B cell (primary cell): Measurements from ENCODE around the gene CST7. TPM values are rescaled to one million over a fixed set of nuclear protein-coding genes. Genes with fewer than 3 reads are reported as not detected.

Source experiments
- ATAC-seq: fragments of 200-7000 bp; cut with Tn5 transposase; one replicate; pipeline ENCODE4 v1.10.0; 2021; ENCODE audit warnings: low read depth, mild to moderate bottlenecking, moderate number of reproducible peaks, moderate library complexity
- CTCF ChIA-PET: fragments of 350-600 bp; sonication (Branson Sonifier 250); formaldehyde crosslinking; loops from one replicate; lab custom pipeline; 2021; ENCODE audit warnings: antibody characterized with exemption, inconsistent platforms; lab: Charles Lee
- POLR2A ChIA-PET: fragments of 350-600 bp; sonication (Branson Sonifier 250); formaldehyde crosslinking; loops from one replicate; lab custom pipeline; 2021; ENCODE audit warnings: antibody characterized with exemption; lab: Charles Lee
- DNase-seq: peaks from one replicate; pipeline ENCODE4 v3.0.0; 2013
- H2AFZ ChIP-seq: 2 replicates; pipeline ENCODE4 v1.6.1; 2012; ENCODE audit warnings: mild to moderate bottlenecking, low read depth, low read length; ENCODE audit not compliant: insufficient read depth, poor library complexity, severe bottlenecking
- H3K27ac ChIP-seq, 2 donors: 1 replicate in 1 of 2; 2 replicates in 1 of 2; pipeline ENCODE4 v1.5.1; 2012 to 2013; ENCODE audit warnings: low read length in 2 of 2, mild to moderate bottlenecking in 2 of 2, moderate library complexity in 1 of 2
- H3K27me3 ChIP-seq, 4 experiments: fragments of 200-600 bp in 1 of 4; sonication (generic) in 1 of 4; replicated peaks in 1 of 4; 1 replicate in 2 of 4; 2 replicates in 2 of 4; pipeline versions ENCODE4 v1.6.1 to v1.7.0; 2013 to 2016; ENCODE audit warnings: low read length in 3 of 4, mild to moderate bottlenecking in 2 of 4, mixed read lengths in 1 of 4, moderate library complexity in 1 of 4; ENCODE audit not compliant: insufficient read depth in 4 of 4, control insufficient read depth in 3 of 4; ENCODE audit errors: control extremely low read depth in 1 of 4
- H3K36me3 ChIP-seq, 2 experiments: replicated peaks in 1 of 2; 1 replicate in 1 of 2; 2 replicates in 1 of 2; pipeline versions ENCODE4 v1.6.1 to v1.7.1; 2013; ENCODE audit warnings: low read length in 1 of 2; ENCODE audit not compliant: insufficient read depth in 2 of 2, control insufficient read depth in 1 of 2; ENCODE audit errors: control extremely low read depth in 1 of 2, extremely low read depth in 1 of 2
- H3K4me1 ChIP-seq, 2 donors: fragments of 200-600 bp in 1 of 2; sonication (generic) in 1 of 2; 1 replicate in 1 of 2; 2 replicates in 1 of 2; pipeline versions ENCODE4 v1.5.1 to v1.6.1; 2013 to 2017; ENCODE audit warnings: low read length in 2 of 2; ENCODE audit not compliant: control insufficient read depth in 2 of 2, insufficient read depth in 2 of 2
- H3K4me2 ChIP-seq: replicated peaks from 2 replicates; pipeline ENCODE3; 2012; ENCODE audit warnings: mild to moderate bottlenecking, low read depth, low read length; ENCODE audit not compliant: poor library complexity, severe bottlenecking
- H3K4me3 ChIP-seq, 5 experiments: fragments of 200-600 bp in 1 of 5; sonication (generic) in 1 of 5; 1 replicate in 3 of 5; 2 replicates in 2 of 5; pipeline versions ENCODE4 v1.5.1 to v1.7.0; 2011 to 2016; ENCODE audit warnings: low read length in 4 of 5, mild to moderate bottlenecking in 4 of 5, low read depth in 2 of 5, control low read depth in 1 of 5, moderate library complexity in 1 of 5; ENCODE audit not compliant: insufficient read depth in 1 of 5; ENCODE audit errors: control extremely low read depth in 1 of 5, extremely low read depth in 1 of 5
- H3K79me2 ChIP-seq: fragments of 200-600 bp; sonication (generic); one replicate; pipeline ENCODE4 v1.6.0; 2016; ENCODE audit warnings: low read length; ENCODE audit not compliant: control insufficient read depth, insufficient read depth
- H3K9ac ChIP-seq: fragments of 200-600 bp; sonication (generic); 2 replicates; pipeline ENCODE4 v1.6.1; 2017; ENCODE audit warnings: mild to moderate bottlenecking, low read length, moderate library complexity
- H3K9me3 ChIP-seq, 3 donors: one replicate each; pipeline versions ENCODE4 v1.6.1 to v1.7.1; 2013; ENCODE audit warnings: low read length in 2 of 3; ENCODE audit not compliant: control insufficient read depth in 2 of 3, insufficient read depth in 1 of 3; ENCODE audit errors: control extremely low read depth in 1 of 3
- H4K20me1 ChIP-seq: 2 replicates; pipeline ENCODE4 v1.6.0; 2012; ENCODE audit warnings: mild to moderate bottlenecking, low read length; ENCODE audit not compliant: insufficient read depth, control insufficient read depth, poor library complexity, severe bottlenecking
- H3K27ac Mint-ChIP-seq: one replicate; pipeline ENCODE4 v1.8.0; 2021; ENCODE audit warnings: mixed read lengths
- H3K27me3 Mint-ChIP-seq: one replicate; pipeline ENCODE4 v1.8.0; 2021; ENCODE audit warnings: mixed read lengths
- H3K4me1 Mint-ChIP-seq: one replicate; pipeline ENCODE4 v1.8.0; 2021; ENCODE audit warnings: mixed read lengths
- H3K4me3 Mint-ChIP-seq: one replicate; pipeline ENCODE4 v1.8.0; 2021; ENCODE audit warnings: mixed read lengths
- H3K9me3 Mint-ChIP-seq: one replicate; pipeline ENCODE4 v1.8.0; 2022; ENCODE audit warnings: mixed read lengths; ENCODE audit not compliant: insufficient read depth
- EZH2 ChIP-seq: IDR thresholded peaks from 2 replicates; pipeline ENCODE4 v1.6.1; 2012; ENCODE audit warnings: borderline replicate concordance, low read depth, mild to moderate bottlenecking, moderate library complexity, low read length; ENCODE audit not compliant: insufficient read depth, poor library complexity, severe bottlenecking
- WGBS: methylation state at CpG from one replicate; pipeline ENCODE4 v1.1.5; 2013; ENCODE audit warnings: missing lambda C conversion rate; ENCODE audit not compliant: insufficient coverage; 5-methylcytosine and 5-hydroxymethylcytosine counted together
- intact Hi-C: fragments of 100-400 bp; cut with micrococcal nuclease; formaldehyde crosslinking; loops from one replicate; pipeline ENCODE4 v1.10.0; 2022
- polyA plus RNA-seq: library from polyadenylated mRNA; depleted of rRNA; stranded (reverse); fragments of >200 nt; gene quantifications from 2 replicates; pipeline ENCODE4 v1.2.3, GENCODE V29; 2012
- total RNA-seq, 2 donors: library from RNA; stranded (reverse); fragments of 120-200 nt in 1 of 2; gene quantifications; 1 replicate in 1 of 2; 2 replicates in 1 of 2; pipeline versions ENCODE4 v1.2.3 to v1.2.4, GENCODE V29; 2013 to 2022
- TF ChIP-seq, protein P1 (sequence below): fragments of 200-600 bp; IDR thresholded peaks from one replicate; pipeline ENCODE4 v1.8.0; 2022; ENCODE audit warnings: antibody characterized with exemption, mild to moderate bottlenecking

Gene CST7
- total and polyA plus RNA-seq, 2 donors (not counting 1 experiment from before 2014, with no cell fraction given): 0.94 to 3.4 TPM

DNA sequence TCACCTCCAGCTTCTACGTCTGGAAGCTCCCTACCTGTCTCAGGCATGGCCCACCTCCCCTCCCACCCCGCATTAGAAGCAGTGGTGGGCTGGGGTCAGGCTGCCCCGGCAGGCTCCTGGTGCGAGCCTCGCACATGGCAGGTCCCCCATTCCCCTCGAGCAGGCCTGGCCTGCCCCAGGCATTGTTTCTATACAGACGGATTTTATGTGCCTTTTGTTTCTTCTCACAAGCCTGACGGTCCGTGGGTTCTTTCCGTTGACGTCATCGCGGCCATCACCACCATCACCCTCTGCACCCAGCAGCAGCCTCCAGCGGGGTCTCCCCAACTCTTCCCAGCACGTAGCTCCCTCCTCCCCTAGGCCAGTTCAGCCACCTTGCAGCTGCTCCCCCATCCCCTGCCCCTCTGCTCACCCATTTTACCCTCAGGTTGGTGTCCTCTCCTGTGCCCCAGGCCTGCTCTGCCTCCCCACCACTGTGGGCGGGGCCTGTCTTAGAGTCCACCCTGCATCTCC lies 4.6 kb downstream of the CST7 start:
- Histone ChIP-seq H2AFZ (no peak overlapping the region), H3K9ac (no peak overlapping the region), H3K79me2 (no peaks in the 10 kb centered on the region), H3K4me2 (no peak overlapping the region), H3K36me3 (no peaks in the 10 kb centered on the region), H3K9me3 (peaks cover 0 to 6% (median 0%) of the 10 kb centered on the region in 3 donors), H4K20me1 (no peaks in the 10 kb centered on the region), H3K4me1 (peaks cover 5 to 12% of the 10 kb centered on the region in 2 donors), H3K27me3 (peaks cover 0 to 6% (median 1%) of the 10 kb centered on the region in 4 experiments), H3K4me3 (no peak overlapping the region), H3K27ac (no peak overlapping the region)
- TF ChIP-seq EZH2: no peak
- TF ChIP-seq, protein P1, sequence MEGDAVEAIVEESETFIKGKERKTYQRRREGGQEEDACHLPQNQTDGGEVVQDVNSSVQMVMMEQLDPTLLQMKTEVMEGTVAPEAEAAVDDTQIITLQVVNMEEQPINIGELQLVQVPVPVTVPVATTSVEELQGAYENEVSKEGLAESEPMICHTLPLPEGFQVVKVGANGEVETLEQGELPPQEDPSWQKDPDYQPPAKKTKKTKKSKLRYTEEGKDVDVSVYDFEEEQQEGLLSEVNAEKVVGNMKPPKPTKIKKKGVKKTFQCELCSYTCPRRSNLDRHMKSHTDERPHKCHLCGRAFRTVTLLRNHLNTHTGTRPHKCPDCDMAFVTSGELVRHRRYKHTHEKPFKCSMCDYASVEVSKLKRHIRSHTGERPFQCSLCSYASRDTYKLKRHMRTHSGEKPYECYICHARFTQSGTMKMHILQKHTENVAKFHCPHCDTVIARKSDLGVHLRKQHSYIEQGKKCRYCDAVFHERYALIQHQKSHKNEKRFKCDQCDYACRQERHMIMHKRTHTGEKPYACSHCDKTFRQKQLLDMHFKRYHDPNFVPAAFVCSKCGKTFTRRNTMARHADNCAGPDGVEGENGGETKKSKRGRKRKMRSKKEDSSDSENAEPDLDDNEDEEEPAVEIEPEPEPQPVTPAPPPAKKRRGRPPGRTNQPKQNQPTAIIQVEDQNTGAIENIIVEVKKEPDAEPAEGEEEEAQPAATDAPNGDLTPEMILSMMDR: no peak
- no peaks in the 10 kb centered on the region for H3K9me3 Mint-ChIP-seq
- ChIA-PET CTCF (no interaction called here), POLR2A (no interaction called here)
- H3K27ac Mint-ChIP-seq: no peak overlapping the region
- 90% methylated on average over 15 of the region's 16 CpGs for WGBS
- H3K4me1 Mint-ChIP-seq: peaks cover 18% of the 10 kb centered on the region
- intact Hi-C loops: no loop called here
- H3K27me3 Mint-ChIP-seq: peaks cover 6% of the 10 kb centered on the region
- no peak for ATAC-seq
- H3K4me3 Mint-ChIP-seq: no peak overlapping the region
- DNase-seq: no peak

DNA sequence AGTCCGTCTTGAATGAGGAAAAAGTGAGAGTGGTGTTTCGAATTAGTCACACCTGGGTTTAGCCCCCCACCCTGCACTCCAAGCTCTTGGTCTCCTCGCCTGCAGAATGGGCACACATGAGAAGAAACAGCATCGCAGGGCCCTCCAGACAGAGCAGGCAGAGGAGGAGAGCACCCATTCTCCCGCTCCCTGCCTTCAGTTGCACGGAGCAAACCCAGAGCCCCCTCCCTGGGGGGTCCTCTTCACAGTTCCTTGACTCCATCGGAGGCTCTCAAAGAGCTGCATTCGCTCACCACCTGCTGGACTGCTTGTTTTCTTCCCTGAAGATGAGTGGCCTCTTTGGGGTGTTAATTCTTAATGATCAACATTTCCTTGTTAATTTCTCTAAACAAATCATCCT lies 5.1 kb downstream of the CST7 start:
- peaks cover 0 to 6% (median 0%) of the 10 kb centered on the region in 4 experiments for H3K27me3 ChIP-seq
- no peak for TF ChIP-seq EZH2
- TF ChIP-seq, protein P1: no peak
- WGBS: 49% methylated on average over 6 of the region's 8 CpGs
- H3K9me3 ChIP-seq: peaks cover 0 to 6% (median 0%) of the 10 kb centered on the region in 3 donors
- intact Hi-C loops: no loop called here
- H3K79me2 ChIP-seq: no peaks in the 10 kb centered on the region
- POLR2A ChIA-PET: no interaction called here
- H3K4me3 ChIP-seq: no peak overlapping the region
- no peak overlapping the region for H3K27ac ChIP-seq
- peaks cover 0 to 2% of the 10 kb centered on the region in 2 experiments for H3K36me3 ChIP-seq
- no peak overlapping the region for H3K9ac ChIP-seq
- H4K20me1 ChIP-seq: no peaks in the 10 kb centered on the region
- CTCF ChIA-PET: no interaction called here
- no peak for ATAC-seq
- no peak for DNase-seq
- H3K27me3 Mint-ChIP-seq: peaks cover 5% of the 10 kb centered on the region
- H3K9me3 Mint-ChIP-seq: no peaks in the 10 kb centered on the region
- no peak overlapping the region for H2AFZ ChIP-seq
- no peak overlapping the region for H3K27ac Mint-ChIP-seq
- peaks cover 18% of the 10 kb centered on the region for H3K4me1 Mint-ChIP-seq
- H3K4me1 ChIP-seq: peaks cover 5 to 12% of the 10 kb centered on the region in 2 donors
- H3K4me3 Mint-ChIP-seq: no peak overlapping the region
- H3K4me2 ChIP-seq: no peak overlapping the region
